GM12874 (cell line): ENCODE results near the gene RECK.
A peak's percentile ranks its signal among the peaks of the same experiment; 100 is the strongest.

ENCODE experiments used
- CTCF ChIP-seq: IDR thresholded peaks from 2 replicates; pipeline ENCODE4 v1.5.1; 2011; ENCODE audit warnings: low read depth, mild to moderate bottlenecking, control low read depth, low read length, moderate library complexity; ENCODE audit not compliant: insufficient read depth

RECK gene

GRCh38 chr9:36092509-36093215 is 55.9 kb downstream of the RECK start:
- TF ChIP-seq CTCF: no peak

GRCh38 chr9:36093384-36093783 is 56.7 kb downstream of the RECK start:
- no peak for TF ChIP-seq CTCF

GRCh38 chr9:36099718-36100117 is 63.0 kb downstream of the RECK start:
- no peak for TF ChIP-seq CTCF

GRCh38 chr9:36100532-36100931 is 63.8 kb downstream of the RECK start:
- TF ChIP-seq CTCF: no peak

DNA sequence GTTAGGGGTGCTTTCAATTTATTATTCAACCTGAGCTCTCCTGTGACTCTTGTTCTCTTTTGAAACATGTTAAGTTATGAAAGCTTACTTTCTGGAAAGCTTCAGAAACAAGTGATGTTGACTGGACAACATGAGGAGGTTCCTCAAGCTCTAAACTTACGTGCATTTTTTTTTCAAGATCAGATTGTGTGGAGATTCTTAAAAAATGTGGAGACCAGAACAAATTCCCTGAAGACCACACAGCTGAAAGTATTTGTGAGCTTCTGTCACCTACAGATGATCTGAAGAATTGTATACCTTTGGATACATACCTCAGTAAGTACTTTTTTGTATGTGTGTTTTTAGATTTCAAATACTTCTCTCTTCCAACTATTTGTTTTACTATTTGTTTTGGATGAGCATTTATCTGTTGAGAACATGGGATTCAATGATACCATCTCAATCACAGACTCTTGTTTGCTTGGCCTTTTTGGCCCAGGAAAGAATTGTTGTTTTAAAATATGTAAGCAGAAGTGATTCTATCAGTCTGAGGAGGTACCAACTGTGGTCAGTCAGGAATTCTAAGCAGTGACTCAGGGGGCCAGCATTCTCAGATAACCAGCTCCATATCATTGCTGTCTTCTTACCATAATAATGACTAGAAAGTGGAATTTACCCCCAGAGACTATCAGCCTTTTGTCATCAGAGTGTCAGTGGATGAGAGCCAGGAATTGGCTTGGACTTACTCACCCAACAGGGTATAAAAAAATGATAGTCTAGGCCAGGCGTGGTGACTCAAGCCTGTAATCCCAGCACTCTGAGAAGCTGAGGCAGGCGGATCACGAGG is 65.4 kb downstream of the RECK start:
- no peak for TF ChIP-seq CTCF

DNA sequence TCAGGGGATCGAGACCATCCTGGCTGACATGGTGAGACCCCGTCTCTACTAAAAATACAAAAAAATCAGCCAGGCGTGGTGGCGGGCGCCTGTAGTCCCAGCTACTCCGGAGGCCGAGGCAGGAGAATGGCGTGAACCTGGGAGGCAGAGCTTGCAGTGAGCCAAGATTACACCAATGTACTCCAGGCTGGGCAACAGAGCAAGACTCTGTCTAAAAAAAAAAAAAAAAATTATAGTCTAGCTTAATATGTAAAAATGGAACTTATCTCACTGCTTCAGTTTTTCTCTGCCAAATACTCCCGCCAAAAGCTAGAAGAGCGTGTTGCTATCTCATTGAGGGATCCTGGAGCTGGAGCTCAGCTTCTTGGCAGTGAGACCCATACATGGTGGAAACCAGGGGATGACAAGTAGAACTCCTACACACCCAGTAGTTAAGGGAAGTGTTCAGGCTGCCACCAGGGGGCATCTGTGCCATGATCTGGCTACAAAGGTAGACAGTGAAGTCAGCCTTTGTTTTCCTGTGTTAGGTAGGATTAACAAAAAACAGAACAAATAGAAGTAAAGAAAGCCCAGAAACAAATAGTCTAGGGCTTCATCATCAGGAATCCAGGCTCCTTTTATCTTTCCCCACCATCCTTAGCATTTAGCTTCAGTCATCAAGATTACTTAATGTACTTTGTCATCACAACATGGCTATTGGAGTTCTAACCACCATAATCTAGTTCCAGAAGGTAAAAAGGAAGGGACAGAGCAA is 66.2 kb downstream of the RECK start:
- TF ChIP-seq CTCF: peak; percentile 79

- TF ChIP-seq CTCF: no peak
Observed at GRCh38 chr9:36109071-36109470, 72.4 kb downstream of the RECK start.
